GM12873 (cell line): Measurements from ENCODE around the gene RBX1.

ENCODE experiments used
- TF ChIP-seq, protein P1 (sequence below): IDR thresholded peaks from 2 replicates; pipeline ENCODE4 v1.5.1; 2012; ENCODE audit warnings: low read depth, mild to moderate bottlenecking, moderate library complexity, low read length, control low read depth; ENCODE audit not compliant: insufficient read depth; ENCODE audit errors: missing control alignments

Gene RBX1

DNA sequence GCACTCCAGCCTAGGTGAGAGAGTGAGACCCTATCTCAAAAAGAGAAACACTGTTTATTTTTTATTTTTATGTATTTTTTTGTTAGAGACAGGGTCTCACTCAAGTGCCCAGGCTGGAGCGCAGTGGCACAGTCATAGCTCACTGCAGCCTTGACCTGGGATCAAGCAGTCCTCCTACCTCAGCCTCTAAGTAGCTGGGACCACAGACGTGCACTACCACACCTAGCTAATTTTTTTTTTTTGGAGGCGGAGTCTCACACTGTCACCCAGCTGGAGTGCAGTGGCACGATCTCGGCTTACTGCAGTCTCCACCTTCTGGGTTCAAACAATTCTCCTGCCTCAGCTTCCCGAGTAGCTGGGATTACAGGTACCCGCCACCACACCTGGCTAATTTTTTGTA lies 6.4 kb downstream of the RBX1 start:
- TF ChIP-seq, protein P1, sequence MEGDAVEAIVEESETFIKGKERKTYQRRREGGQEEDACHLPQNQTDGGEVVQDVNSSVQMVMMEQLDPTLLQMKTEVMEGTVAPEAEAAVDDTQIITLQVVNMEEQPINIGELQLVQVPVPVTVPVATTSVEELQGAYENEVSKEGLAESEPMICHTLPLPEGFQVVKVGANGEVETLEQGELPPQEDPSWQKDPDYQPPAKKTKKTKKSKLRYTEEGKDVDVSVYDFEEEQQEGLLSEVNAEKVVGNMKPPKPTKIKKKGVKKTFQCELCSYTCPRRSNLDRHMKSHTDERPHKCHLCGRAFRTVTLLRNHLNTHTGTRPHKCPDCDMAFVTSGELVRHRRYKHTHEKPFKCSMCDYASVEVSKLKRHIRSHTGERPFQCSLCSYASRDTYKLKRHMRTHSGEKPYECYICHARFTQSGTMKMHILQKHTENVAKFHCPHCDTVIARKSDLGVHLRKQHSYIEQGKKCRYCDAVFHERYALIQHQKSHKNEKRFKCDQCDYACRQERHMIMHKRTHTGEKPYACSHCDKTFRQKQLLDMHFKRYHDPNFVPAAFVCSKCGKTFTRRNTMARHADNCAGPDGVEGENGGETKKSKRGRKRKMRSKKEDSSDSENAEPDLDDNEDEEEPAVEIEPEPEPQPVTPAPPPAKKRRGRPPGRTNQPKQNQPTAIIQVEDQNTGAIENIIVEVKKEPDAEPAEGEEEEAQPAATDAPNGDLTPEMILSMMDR = no peak

DNA sequence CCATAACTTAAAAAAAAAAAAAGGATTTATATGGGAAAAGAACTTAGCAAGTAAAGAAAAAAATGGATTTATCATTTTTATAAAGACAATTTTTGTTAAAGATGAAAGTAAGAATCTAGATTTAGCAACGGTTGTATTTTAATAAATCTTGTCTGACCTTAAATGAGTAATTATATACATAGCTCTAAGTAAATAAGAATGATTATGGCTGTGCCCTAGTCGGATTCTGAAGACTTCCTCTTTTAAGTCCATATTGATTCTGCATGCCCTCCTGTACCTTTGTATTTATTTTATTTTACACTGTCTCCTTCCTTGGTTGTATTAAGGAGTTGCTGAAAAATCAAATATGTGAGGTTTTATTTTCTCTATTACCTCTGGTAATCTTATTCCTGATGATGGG lies 7.1 kb downstream of the RBX1 start:
- TF ChIP-seq, protein P1 = no peak

DNA sequence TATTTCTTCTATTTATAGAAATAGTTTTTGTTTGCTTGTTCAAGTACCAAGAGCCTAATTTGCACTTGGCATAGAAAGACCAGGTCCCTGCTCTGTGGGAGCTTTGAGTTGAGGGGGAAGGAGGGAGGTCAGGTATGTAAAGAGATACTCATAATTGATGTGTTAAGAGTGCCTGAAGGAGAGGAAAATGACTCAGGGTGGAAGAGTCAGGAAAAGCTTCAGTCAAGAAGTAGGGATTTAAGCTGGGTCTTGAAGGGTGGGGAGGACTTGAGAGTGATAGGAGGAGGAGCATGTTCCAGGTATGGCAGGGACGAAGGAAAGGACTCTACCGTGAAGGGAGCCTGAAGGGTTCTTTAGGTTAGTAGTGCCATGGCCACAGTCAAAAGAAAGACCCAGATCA lies 9.0 kb downstream of the RBX1 start:
- TF ChIP-seq, protein P1 = no peak

DNA sequence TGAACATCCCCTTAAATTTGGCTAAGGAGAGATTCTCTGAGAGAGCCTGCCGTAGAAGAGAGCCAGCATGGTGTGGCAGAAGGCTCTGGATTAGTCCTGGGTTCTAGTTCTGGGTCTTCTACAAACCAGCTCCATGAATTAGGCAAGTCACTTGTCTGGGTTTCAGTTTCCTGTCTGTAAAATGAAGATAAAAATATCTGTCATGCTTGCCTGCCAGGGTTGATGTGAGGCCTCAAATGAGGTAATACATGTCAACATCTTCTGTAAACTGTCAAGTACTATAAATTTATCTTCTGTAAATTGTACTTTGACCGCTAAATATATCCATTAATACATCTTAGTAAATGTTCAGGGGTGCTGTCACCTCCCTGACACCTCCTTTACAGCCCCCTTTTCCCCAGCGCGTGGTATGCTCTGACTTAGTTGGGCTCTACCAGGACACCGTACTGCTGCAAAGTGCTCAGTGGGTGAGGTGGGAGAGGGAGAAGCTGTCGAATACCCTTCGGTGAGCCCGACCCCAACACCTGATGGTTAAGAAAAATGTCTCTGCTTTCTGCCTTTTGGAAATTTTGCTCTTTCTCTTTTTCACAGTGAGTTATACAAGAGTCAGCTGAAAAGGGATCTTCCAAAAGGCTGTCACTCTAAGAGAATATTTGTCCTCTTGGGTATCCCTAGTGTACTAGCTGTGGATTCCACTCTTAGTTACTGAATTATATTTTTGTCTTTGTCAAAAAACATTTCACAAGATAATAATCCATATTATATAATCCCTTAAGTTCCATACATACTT lies 15.0 kb downstream of the RBX1 start:
- TF ChIP-seq, protein P1 = no peak

DNA sequence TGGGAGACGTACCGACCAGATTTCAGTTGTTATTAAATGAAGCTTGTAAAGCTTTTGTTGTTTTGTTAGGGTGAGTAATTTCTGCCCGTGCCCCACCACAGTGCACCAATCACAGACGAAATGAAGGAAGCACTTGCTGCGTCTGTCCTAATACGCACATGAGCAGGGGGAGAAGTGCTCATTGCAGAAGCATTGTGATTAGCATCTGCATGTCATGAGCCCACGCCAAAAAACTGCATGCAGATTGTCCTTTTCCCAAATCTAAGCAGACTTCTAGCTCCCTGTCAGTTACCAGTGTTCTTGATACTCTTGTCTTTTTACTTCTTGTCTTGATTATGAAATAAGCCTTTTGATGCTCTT lies 15.5 kb downstream of the RBX1 start:
- TF ChIP-seq, protein P1 = no peak

DNA sequence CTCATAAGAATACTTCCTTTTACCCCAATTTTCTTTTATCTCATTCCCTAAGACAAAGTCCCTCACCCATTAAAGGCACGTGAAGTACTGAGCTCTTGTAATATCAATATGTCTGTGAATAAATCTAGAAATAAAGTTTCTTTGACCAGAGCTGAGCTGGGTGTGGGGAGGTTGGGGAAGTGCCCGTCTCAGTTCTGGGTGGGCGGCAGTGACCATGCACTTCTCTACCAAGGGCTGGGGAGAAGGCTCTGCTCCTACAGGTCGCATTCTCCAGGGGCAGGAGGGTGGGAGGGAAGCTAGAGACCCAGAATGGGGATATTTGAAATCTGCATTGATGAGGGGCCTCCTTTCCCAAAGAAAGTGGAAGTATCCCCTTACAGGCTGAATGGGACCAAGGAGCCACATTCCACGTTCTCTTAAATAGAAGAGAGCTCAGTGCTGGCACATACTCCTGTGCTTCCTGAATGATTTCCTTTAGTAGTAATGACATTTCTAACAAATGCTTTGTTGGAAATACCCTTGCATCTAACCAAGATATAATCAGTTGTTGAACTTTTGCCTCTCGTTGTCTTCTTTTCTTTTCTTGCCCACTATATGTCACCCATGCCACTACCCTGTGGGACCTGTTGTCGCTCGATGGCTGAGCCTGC lies 16.1 kb downstream of the RBX1 start:
- TF ChIP-seq, protein P1 = no peak

DNA sequence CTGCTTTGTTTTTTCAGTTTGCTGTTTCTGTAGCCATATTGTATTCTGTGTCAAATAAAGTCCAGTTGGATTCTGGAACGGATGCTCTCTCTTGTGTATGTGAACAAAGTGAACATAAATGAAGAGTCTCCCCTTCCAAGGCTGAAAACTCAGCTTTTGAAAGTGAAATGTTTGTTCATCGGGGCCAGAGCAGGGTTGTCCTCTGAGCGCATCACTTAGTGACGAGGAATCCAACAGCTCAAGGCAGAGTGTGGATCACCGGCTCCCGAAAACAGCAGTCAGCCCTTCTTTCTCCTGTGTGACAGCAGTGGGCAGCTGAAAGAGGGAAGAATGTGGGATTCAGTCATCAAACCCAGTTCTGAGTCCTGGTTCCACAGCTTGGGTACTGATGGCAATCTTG lies 21.4 kb downstream of the RBX1 start:
- TF ChIP-seq, protein P1 = no peak
